Retinal pigment epithelial cell (primary cell): ENCODE results near the gene LCOR.
A peak's percentile ranks its signal among the peaks of the same experiment; 100 is the strongest.

ENCODE experiments used
- DNase-seq: peaks from one replicate; pipeline ENCODE4 v3.0.0-alpha.2; 2010; ENCODE audit warnings: low read depth
- H3K4me3 ChIP-seq: 2 replicates; pipeline ENCODE4 v1.5.1; 2011; ENCODE audit warnings: mild to moderate bottlenecking, low read length, control low read depth, moderate library complexity
- TF ChIP-seq, protein P1 (sequence below): conservative IDR thresholded peaks from 2 replicates; pipeline ENCODE4 v1.5.1; 2011; ENCODE audit warnings: low read depth, low read length, control low read depth, inconsistent platforms

LCOR gene

DNA sequence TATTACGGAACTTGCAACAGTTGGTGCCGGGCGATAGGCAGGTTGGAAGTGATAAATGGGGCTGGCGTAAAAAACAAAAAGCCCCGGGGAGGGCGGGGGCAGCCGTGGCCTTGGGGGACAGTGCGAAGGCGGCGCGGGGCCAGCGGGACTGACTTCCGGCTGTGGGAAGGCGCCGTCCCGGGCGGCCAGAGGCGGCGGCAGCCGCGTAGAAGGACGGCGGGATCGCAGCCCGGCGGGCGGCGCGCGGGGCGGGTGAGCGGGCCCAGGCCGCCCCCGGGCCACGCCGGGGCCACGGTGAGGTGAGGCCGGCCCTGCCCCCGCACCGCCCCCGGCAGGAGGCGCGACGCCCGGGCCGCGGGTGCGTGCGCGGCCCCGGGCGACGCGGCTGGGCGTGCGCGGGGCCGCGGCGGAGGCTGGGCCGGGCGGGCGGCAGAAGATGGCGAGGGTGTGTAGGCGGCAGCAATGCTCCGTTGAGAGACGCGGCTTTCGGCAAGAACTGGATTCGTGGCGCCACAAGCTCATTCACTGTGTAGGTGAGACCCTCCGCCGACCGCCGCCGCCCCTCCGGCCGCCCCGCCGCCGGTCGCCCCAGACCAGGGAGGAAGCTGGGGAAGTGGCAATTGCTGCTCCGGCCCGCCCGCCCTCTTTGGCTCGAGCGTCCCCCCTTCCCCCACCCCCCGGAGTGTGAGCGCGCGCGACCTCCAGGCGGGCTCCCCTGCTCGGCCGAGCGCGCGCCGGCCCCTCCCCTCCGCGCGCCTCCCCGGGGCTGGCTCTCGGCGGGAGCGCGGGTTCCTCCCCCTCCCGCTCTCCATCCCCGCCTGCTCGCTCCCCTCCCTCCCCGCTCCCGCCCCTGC is at the start of gene LCOR:
Gene LCOR (plus strand): TSS at position 432 of the 854 bp plus-strand sequence. CDS start 116,760 bp downstream, outside the sequence.
- TF ChIP-seq, protein P1, sequence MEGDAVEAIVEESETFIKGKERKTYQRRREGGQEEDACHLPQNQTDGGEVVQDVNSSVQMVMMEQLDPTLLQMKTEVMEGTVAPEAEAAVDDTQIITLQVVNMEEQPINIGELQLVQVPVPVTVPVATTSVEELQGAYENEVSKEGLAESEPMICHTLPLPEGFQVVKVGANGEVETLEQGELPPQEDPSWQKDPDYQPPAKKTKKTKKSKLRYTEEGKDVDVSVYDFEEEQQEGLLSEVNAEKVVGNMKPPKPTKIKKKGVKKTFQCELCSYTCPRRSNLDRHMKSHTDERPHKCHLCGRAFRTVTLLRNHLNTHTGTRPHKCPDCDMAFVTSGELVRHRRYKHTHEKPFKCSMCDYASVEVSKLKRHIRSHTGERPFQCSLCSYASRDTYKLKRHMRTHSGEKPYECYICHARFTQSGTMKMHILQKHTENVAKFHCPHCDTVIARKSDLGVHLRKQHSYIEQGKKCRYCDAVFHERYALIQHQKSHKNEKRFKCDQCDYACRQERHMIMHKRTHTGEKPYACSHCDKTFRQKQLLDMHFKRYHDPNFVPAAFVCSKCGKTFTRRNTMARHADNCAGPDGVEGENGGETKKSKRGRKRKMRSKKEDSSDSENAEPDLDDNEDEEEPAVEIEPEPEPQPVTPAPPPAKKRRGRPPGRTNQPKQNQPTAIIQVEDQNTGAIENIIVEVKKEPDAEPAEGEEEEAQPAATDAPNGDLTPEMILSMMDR, result no peak
- H3K4me3 ChIP-seq, result peak within 1 kb of the TSS; percentile 78
- DNase-seq, result peak; percentile 50

DNA sequence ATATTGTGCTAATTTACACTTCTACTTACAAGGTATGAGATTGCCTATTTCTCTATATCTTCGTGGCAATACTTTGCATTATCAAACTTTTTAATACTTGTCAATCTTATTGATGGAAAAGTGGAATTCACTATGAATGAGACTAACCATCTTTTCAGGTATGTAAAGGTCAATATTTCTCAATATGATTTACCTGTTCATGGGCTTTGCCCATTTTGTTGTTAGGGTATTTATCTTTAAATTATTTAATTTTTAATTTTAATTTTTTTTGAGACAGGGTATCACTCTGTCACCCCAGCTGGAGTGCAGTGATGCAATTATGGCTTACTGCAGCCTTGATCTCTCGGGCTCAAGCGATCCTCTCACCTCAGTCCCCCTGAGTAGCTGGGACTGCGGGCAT is 47.8 kb upstream of the LCOR start:
- DNase-seq, result no peak

DNA sequence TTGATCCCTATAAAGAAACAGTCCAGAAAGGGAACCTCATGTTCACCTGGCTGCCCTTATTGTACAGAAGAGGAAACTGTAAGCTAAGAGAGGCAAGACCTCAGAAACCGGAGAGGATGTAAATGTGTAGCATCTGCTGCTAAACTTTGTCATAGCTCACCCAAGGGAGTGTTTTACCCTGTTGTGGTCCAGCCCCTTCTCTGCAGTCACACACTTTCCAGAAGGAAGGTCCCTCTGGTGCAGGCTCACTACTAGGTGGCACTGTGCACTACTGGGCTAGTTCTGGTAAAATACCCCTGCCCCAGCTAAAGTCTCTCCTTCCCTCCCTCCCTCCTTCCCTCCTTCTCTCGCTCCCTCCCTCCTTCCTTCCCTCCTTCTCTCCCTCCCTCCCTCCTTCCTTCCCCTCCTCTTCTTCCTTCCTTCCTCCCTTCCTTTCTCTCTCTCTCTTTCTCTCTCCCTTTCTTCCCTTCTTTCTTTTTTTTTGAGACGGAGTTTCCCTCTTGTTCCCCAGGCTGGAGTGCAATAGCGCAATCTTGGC is 42.5 kb upstream of the LCOR start:
- TF ChIP-seq, protein P1, result no peak
- DNase-seq, result no peak

More for the DNA sequence above, 47.8 kb upstream of the LCOR start:
- TF ChIP-seq, protein P1, result no peak
- H3K4me3 ChIP-seq, result no peak overlapping the region

GRCh38 chr10:96791902-96792301 is 40.2 kb upstream of the LCOR start:
- TF ChIP-seq, protein P1, result no peak
- DNase-seq, result no peak
- H3K4me3 ChIP-seq, result no peak overlapping the region

More for the DNA sequence above, 42.5 kb upstream of the LCOR start:
- no peak overlapping the region for H3K4me3 ChIP-seq

- no peak for DNase-seq
- H3K4me3 ChIP-seq, result no peak overlapping the region
- TF ChIP-seq, protein P1, result no peak
These were observed 37.0 kb upstream of the LCOR start for GRCh38 chr10:96794836-96795733.

- no peak for DNase-seq
- H3K4me3 ChIP-seq, result no peak overlapping the region
- TF ChIP-seq, protein P1, result no peak
These were observed 34.6 kb upstream of the LCOR start for GRCh38 chr10:96797485-96797884.
